ENCODE results near the gene NABP1.
A peak's percentile ranks its signal among the peaks of the same experiment; 100 is the strongest.
"Not testable (repeated sequence)": the region's sequence is repeated elsewhere in the genome, so short reads cannot be mapped to it uniquely, and the experiment has no call there.

NABP1 gene, protein sequence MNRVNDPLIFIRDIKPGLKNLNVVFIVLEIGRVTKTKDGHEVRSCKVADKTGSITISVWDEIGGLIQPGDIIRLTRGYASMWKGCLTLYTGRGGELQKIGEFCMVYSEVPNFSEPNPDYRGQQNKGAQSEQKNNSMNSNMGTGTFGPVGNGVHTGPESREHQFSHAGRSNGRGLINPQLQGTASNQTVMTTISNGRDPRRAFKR

DNA sequence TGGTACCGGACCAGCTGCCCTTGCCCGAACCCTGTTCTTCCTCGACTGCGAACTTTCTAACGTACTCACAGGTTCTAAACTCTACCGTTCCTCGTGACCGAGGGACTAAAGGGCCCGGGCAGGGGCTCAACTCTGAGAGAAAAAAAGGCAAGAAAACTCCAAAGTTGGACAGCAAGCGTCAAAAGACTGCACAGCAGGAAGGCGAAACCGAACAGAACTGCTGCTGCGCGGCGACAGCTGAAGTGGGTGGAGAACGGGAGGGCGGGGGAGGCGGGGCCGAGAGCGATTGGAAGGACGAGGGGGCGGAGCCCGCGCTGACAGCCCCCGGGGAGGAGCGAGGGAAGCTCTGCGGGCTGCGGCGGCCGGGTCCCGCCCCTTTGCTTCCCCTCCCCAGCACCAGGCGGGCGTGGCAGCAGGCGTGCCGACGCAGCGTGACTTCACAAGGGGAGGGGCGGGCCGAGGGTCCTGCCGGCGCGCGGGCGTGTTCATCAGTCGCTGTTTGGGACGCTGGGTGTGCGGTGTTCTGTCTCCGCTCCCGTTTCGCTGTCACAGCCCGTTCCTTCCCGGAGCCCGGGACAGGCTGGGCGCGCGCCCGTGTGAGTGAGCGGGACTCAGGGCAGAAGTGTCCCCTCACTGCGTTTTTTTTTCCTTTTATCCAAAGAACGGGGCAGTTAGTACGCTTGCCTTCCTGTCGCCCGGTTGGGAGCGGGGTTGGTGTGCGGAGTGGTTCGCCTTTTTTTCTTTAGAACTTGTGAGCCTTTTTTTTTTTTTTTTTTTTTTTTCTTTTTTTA lies at the start of gene NABP1:
TSS of gene NABP1 (plus strand) at position 491 of the 791 bp plus-strand sequence. CDS start 479 bp downstream, outside the sequence.
- peak; percentile 73 to 99 (median 96) for DNase-seq

DNA sequence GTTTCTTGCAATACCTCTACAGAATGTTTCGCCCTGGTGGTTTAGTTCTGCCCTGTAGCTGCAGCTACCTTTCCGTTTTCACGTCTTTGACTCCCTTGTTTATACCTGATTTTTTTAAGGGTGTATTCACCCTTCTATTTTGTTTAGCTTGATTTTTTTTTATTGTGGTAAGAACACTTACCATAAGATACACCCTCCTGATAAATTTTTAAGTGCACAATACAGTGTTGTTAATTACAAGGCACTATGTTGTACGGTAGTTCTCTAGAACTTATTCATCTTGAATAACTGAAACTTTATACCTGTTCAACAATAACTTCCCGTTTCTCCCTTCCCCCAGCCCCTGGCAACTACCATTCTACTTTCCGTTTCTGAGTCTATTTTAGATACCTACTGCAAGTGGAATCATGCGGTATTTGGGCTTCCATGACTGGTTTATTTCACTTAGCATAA lies 48.9 kb upstream of the NABP1 start:
- no peak for DNase-seq

DNA sequence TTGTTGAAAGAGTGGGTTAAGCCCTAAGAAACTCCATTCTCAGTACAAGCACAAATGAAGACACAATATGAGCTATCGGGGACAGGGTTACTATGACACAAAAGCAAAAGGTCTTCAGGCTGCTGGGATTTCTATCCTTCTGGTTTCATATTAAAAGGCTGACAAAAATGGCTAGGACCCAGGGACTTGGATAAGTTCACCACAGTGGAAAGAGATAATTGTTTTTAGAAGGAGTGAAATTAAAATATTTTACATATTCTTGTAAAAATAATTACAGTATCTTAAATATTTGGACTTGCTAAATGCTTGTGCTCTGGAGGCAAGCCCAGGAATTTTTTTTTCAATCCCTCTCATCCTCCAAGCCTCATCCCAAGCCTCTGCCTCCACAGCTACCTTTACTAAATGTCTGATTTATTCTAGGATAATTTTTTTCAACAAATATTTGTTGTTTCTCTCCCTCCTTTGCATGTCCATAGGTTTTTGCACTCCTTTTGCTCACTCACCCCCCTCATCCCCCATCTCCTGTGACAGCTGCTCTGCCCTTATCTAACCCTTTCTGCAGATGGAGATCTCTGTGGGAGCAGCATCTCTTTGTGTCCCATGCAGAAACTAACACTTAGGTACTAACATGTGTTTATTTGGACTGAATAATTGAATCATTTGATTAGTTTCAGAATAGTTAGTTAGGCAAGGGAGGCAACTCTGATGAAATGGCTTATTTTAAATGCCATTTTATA lies 47.8 kb upstream of the NABP1 start:
- no peak for DNase-seq

DNA sequence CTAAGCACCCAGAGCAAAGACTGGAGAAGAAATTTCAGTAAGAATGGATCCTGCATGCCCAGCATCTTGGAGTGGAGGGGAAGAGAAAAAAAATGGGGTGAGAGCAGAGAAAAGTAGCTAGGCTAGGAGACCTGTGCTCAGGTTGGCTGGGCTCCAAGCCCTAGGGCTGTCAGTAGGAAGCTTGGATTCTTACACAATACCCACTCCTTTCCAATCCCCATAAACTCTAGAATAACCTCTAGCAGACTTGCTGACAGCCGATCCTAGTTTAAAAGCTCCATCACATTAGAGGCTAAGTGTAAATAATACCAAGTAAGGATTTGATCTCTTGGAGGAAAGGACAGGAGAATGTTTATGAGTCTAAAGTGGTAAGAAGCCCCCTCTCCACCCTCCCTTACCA lies 46.2 kb upstream of the NABP1 start:
- DNase-seq, result no peak

DNA sequence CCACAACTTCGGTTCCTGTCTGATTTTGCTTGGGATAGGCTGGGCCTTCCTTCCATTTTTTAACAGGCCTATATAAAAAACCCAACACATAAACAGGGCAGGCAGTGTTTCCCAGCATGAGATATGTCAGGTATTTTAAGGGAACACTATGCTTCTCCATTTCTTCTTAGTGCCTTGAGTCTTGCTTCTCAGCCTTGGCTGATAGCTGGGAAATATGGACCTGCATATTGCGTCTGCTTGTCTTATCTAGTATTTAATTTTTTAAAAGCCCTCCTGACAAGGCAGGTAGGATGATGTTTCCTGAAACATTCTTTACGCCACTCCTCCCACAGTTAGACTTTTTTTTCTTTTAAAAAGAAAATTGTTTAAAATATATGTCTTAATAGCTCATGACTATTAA lies 45.5 kb upstream of the NABP1 start:
- DNase-seq, result no peak

DNA sequence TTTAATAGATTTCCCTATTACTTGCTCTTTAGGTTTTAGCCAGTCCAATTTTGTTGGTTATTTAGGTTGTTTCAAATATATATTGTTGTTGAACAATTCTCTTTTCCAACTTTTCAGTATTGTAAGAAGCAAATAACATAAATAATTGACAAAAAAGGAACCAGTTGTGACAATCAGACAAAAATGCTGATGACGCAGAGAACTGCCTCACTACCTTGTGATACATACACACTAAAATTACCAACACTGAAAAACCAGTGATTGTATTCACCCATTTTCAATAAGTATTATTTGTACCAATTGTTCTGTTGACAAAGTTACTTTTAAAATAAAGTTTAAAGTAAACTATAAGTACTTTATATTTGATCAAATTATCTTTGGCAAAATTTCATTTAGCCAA lies 43.1 kb upstream of the NABP1 start:
- no peak for DNase-seq

DNA sequence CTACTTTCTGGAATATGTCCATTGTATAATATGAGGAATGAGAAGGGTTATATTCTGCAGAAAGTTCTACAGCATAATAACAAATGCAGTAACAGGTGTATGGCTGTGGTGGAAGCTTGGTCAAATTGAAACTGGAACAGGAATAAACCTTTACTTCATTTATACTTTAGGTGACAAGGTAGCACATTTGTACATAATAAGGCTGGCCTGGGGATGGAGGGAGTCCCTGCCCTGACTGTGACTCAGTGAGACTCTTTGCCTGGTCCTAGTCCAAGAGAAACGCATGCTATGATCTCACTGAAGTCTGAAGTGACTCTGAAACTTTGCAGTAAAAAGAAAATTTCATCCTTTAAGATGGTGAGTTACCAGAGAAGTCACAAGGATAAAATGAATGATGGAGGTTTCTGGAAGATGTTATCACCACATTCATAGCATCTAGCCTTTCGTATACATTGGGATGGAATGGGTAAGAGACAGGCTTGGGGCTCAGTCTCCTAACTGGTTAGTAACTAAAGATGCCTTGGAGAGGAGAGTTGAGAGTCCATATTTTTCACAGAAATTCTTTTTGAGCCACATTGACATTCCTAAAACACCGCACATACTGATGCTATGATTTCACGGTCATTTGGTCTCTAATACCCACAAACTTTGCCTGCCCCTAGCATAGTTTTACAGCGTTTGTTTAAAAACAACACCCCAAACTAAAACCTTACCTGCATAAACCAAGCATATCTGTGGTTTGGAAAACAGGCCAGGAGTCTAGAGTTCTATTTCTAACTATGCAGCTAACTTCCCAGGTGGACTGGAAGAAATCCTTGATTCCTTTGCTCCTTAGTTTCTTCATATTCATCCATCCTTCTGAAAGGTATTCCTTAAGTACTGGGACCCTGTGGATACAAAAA lies 42.4 kb upstream of the NABP1 start:
- DNase-seq, result no peak

DNA sequence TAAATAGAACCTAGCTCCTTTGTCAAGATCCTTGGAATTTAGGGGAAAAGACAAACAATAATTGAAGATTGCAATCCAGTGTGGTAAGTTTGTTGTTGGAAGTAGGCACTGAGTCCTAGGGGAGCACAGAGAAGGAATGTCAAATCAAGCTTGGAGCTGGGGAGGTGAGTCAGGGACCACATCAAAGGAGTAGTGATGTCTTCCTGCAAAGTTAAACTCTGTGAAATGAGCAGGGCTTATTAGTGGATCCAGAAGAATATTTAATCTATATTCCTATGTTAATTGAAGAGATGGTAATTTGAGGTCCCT lies 41.7 kb upstream of the NABP1 start:
- DNase-seq, result no peak

DNA sequence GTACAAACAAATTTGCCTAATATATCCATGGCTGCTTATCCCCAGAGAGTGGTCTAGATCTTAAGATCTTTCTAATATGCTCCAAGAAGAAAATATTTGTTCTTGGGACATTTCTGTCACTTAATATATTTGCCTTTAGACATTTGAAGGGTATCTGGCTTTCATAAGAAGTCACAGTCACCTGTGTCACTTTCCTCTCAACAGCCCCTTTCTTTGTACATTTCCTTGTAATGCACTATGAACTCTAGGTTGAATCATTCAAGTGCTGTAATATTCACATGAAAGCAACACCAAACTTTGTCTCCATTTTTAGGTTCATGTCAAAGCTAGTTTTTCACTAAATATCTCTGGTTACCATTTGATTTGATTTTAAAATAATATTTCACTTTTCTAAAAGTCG lies 41.4 kb upstream of the NABP1 start:
- no peak for DNase-seq

DNA sequence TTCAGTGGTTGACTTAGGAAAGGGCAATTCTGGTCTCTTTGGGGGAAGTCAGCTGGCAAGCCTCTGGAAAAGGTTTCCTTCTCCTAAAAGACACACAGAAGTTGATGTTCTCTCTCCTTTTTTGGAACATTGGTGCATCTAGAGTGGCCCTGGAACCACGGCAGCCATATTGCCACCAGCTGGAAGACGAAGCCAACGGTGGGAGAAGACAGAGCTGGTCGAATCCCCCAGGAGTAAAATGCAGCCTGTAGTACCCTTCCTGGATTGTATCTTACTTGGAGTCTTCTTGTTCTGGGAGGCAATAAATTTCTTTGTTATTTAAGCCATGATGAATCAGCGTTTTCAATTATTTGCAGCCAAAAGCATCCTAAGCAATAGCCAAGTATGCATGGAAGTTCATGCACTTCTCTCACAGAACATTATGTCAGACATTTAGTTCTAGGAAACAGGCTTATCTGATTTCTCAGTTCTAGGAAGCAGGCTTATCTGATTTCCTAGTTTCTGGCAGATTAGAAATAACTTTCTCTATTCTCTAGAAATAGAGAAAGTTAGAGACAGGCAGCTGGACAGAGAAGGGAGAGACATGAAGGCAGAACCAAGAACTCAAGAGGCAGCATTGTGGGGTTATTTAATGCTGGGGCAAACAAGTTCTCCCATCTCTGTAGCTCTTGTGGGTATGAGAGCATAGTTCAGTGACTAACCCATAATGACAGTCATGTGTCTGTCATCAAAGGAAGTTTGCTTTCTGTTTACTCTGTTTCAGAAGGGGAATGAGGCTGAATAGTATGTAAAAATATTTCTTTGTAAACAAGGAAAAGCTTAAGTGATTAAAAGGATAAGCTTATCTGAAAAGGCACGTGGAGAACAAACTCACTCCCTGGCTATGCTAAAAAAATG lies 40.5 kb upstream of the NABP1 start:
- DNase-seq, result no peak

DNA sequence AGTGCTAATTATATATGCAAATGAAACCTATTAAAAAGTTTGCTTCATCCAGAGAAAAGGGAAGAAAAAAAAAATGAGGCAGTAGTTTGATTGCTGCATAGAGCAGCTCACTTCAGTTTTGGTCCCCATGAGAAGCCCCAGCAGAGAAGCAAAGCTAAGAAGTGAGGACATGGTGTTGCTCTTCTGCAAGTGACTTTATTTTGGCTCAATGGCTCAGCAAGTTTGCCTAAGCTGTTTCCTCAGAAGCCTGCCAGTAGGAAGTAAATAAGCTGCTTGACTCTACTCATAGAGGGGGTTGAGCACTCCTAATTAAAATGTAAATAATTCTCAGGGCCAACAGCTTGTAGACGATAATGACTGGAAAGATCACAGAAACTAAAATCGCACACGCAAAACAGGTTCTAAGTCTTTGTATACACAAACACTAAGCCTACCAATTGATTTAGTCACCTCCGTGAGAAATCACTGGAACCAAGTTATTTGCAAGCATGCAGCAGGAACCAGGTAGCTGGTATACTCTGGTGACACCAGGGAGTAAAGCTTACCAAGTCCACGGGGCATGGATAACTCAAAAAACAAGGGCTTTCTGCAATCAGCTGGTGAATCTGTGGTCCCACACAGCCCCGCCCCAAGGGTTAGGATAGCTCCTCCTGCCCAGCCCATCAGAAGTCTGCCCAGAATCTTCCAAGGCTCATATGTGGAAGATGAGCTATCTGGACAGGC lies 39.7 kb upstream of the NABP1 start:
- no peak for DNase-seq

DNA sequence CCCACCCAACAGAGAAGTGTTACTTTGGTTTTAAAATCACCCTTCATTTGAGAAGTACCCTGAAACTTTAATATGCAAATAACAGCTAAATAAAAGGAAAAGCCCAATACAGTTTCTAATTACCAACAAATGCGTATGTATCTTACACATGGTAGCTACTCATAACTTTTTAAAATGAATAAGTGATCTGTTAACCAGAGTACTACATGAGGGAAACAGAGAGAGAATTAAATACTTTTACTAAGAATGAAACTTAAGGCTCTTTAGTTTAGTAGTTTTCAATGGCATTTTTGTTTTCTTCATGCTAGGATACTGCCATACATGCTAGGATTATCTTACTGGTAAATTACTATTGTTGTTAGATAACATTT lies 39.1 kb upstream of the NABP1 start:
- DNase-seq, result no peak

DNA sequence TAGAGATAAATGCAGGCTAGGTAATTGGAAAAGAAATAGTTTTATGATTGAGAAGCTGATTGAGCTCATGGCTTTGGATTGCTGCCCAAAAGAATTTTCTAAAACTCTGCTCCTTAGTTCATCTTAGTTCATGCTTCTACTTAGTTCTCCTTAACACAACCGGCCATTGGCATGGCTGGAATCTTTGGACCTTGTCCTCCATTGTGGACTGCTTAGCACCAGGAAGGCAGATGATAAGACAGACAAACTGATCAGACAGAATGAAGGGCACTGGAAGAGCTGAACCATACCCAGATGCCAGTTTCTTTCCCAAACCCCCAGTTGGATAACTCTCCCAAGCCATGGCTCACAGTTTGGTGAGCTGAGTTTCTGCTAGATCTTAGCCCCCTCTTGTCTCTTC lies 36.3 kb upstream of the NABP1 start:
- DNase-seq, result no peak

DNA sequence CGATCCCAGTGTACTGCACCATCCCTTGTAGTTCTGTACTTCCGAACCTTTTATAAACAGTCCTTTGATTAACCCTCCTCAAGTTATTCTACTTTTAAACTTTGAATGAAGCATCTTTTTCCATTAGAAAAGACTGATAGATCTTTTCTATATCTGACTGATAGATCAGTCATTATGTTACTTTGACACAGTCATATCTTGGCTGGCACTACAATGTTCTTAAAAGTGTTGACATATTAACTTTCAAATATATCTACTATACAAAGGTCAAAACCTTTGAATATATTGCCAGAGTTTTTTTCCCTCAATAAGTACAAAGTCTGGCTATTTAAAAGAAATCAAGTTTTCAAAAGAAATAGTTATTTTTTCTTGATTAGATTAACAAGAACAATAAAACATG lies 35.4 kb upstream of the NABP1 start:
- no peak for DNase-seq

DNA sequence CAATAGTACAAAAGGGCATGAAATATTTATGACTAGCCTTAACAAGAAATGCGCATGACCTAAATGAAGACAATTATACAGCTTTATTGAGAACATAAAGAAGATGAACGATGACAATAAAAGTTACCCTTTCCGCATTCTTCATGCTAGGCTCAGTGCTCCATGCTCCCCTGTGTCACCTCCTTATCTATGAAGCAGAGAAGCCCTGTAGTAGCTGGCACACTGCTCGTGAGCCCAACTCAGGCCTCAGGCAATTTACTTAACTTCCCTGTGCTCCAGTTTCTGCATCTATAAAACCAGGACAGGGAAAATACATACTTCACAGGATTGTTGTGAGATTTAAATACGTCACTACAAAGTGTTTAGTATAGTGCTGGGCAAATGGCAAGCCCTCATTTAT lies 34.5 kb upstream of the NABP1 start:
- DNase-seq, result no peak

DNA sequence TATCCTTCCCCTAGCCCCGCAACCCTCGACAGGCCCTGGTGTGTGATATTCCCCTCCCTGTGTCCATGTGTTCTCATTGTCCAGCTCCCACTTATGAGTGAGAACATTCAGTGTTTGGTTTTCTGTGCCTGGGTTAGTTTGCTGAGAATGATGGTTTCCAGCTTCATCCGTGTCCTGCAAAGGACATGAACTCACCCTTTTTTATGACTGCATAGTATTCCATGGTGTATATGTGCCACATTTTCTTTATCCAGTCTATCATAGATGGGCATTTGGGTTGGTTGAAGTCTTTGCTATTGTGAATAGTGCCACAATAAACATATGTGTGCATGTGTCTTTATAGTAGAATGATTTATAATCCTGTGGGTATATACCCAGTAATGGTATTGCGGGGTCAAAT lies 33.3 kb upstream of the NABP1 start:
- DNase-seq, result not testable (repeated sequence)

DNA sequence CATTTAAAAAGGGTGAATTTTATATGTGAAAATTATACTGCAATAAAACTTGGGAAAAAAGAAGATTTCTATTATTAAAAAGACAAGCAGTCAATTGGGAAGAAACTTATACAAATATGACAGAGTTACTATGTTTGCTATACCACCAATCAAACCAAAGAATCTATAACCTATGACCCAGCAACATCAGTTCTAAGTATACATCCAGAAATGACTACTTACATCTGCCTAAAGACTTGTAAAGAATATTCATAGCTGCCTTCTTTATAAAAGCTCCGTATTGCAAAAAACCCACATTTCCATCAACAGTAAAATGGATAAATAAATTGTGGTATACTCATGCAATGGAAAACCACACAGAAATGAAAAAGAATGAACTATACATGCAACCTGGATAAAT lies 32.9 kb upstream of the NABP1 start:
- DNase-seq, result no peak

DNA sequence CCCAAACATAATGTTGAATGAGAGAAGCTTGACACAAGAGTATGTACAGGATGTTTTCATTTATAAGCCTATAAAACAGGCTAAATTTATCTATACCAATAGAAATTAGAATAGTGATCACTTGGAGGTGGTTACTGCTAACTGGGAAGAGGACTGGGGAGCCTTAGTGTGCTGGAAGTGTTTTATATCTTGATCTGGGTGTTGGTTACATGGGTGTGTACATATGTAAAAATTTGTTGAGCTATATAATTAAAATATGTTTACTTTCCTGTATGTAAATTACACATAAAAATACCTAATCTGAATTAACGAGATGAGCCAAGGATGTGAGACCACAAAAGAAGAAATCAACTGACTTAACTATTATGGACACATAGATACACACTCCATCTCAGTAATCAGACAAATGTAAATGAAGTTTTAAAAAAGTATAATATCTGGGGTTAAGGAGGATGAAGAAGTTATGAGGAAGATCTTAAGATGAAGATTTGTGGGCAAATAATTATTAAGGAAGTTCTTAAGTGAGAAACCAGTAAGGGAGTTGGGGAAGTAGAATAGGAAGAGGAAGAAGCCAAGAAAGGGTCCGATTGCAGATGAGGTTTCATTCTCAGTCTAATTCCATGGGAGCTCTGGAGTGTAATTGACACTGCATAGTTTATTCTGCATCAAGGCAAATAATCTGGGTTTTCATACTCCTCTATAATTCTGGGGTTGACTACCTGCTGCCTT lies 32.3 kb upstream of the NABP1 start:
- DNase-seq, result no peak

Measured in nucleus accumbens (tissue), 56 donors.